Activated CD4-positive, alpha-beta T cell treated with anti-CD3 and anti-CD28 coated beads for 48 hours (primary cell): Measurements from ENCODE around the gene HNRNPD.
"Not testable (repeated sequence)": the region's sequence is repeated elsewhere in the genome, so short reads cannot be mapped to it uniquely, and the experiment has no call there.

Source experiments
- DNase-seq: peaks from one replicate; pipeline ENCODE4 v3.0.0-alpha.2; 2020

Gene HNRNPD

GRCh38 chr4:82373816-82374625 is at the start of gene HNRNPD:
TSS of gene HNRNPD (minus strand) at chr4:82373991. CDS start at chr4:82373678, 313 bp downstream.
- DNase-seq, result peak; percentile 97

GRCh38 chr4:82422616-82423015 is 48.8 kb upstream of the HNRNPD start:
- no peak for DNase-seq

GRCh38 chr4:82421796-82422560 is 48.2 kb upstream of the HNRNPD start:
- DNase-seq, result peak; percentile 32

- DNase-seq, result no peak
These were observed 45.7 kb upstream of the HNRNPD start for GRCh38 chr4:82419451-82419850.

GRCh38 chr4:82415922-82416365 is 42.2 kb upstream of the HNRNPD start:
- DNase-seq, result no peak

GRCh38 chr4:82415061-82415460 is 41.3 kb upstream of the HNRNPD start:
- not testable (repeated sequence) for DNase-seq

- DNase-seq, result no peak
These were observed 29.9 kb upstream of the HNRNPD start for GRCh38 chr4:82403725-82404124.

- DNase-seq, result no peak
These were observed 28.5 kb upstream of the HNRNPD start for GRCh38 chr4:82402196-82402775.

GRCh38 chr4:82401600-82401999 is 27.8 kb upstream of the HNRNPD start:
- DNase-seq, result no peak

GRCh38 chr4:82398263-82398662 is 24.5 kb upstream of the HNRNPD start:
- no peak for DNase-seq

- no peak for DNase-seq
These were observed 23.7 kb upstream of the HNRNPD start for GRCh38 chr4:82397527-82397926.

GRCh38 chr4:82394896-82395295 is 21.1 kb upstream of the HNRNPD start:
- DNase-seq, result no peak

GRCh38 chr4:82390061-82390460 is 16.3 kb upstream of the HNRNPD start:
- DNase-seq, result not testable (repeated sequence)

- DNase-seq, result no peak
These were observed 14.6 kb upstream of the HNRNPD start for GRCh38 chr4:82388405-82388804.

- DNase-seq, result not testable (repeated sequence)
These were observed 12.5 kb upstream of the HNRNPD start for GRCh38 chr4:82386312-82386711.

- no peak for DNase-seq
These were observed 9.0 kb upstream of the HNRNPD start for GRCh38 chr4:82382751-82383150.

GRCh38 chr4:82381661-82382296 is 8.0 kb upstream of the HNRNPD start:
- no peak for DNase-seq

GRCh38 chr4:82381235-82381634 is 7.4 kb upstream of the HNRNPD start:
- DNase-seq, result no peak

GRCh38 chr4:82380831-82381230 is 7.0 kb upstream of the HNRNPD start:
- DNase-seq, result no peak

- DNase-seq, result no peak
These were observed 6.6 kb upstream of the HNRNPD start for GRCh38 chr4:82380344-82380743.

- DNase-seq, result no peak
These were observed 2.3 kb upstream of the HNRNPD start for GRCh38 chr4:82376109-82376508.

GRCh38 chr4:82373486-82373815 is 340 bp downstream of the HNRNPD start:
- no peak for DNase-seq
